OCI-LY1 (cell line): Measurements from ENCODE around the gene C18orf63.

ENCODE experiments used
- H2AFZ ChIP-seq: fragments of 200-600 bp; sonication (generic), shearing (Covaris generic); 2 replicates; pipeline ENCODE4 v1.6.0; 2014; ENCODE audit warnings: antibody characterized with exemption, mild to moderate bottlenecking, low read length
- H3F3A ChIP-seq: fragments of 200-600 bp; sonication (generic), shearing (Covaris generic); 2 replicates; pipeline ENCODE4 v1.6.0; 2014; ENCODE audit warnings: mild to moderate bottlenecking, antibody characterized with exemption, low read length, moderate library complexity; ENCODE audit not compliant: insufficient read depth
- H3K27ac ChIP-seq: fragments of 200-600 bp; sonication (generic); 2 replicates; pipeline ENCODE4 v1.5.1; 2014; ENCODE audit warnings: low read length, mixed run types, mild to moderate bottlenecking, low read depth; ENCODE audit not compliant: poor library complexity, severe bottlenecking
- H3K27me3 ChIP-seq: fragments of 200-600 bp; sonication (generic); 2 replicates; pipeline ENCODE4 v1.6.0; 2014; ENCODE audit warnings: antibody characterized with exemption, mild to moderate bottlenecking, low read length, moderate library complexity; ENCODE audit not compliant: insufficient read depth
- H3K36me3 ChIP-seq: fragments of 200-600 bp; sonication (generic); 2 replicates; pipeline ENCODE4 v1.6.1; 2014; ENCODE audit warnings: mild to moderate bottlenecking, antibody characterized with exemption, low read length, moderate library complexity, mixed read lengths; ENCODE audit not compliant: insufficient read depth
- H3K4me1 ChIP-seq: fragments of 200-600 bp; sonication (generic); 2 replicates; pipeline ENCODE4 v1.5.1; 2014; ENCODE audit warnings: mild to moderate bottlenecking, low read length, moderate library complexity; ENCODE audit not compliant: insufficient read depth, severe bottlenecking
- H3K4me2 ChIP-seq: fragments of 200-600 bp; sonication (generic), shearing (Covaris generic); 2 replicates; pipeline ENCODE4 v1.6.1; 2014; ENCODE audit warnings: low read length
- H3K4me3 ChIP-seq: fragments of 200-600 bp; sonication (generic); 2 replicates; pipeline ENCODE4 v1.5.1; 2014; ENCODE audit warnings: low read length, low read depth, mild to moderate bottlenecking, mixed read lengths; ENCODE audit not compliant: poor library complexity, severe bottlenecking
- H3K79me2 ChIP-seq: fragments of 200-600 bp; shearing (Covaris generic); 2 replicates; pipeline ENCODE4 v1.6.1; 2016; ENCODE audit warnings: mixed run types, low read length, mixed read lengths; ENCODE audit not compliant: insufficient read depth
- H3K9ac ChIP-seq: fragments of 200-600 bp; sonication (generic), shearing (Covaris generic); 2 replicates; pipeline ENCODE4 v1.6.1; 2014; ENCODE audit warnings: mild to moderate bottlenecking, low read length, mixed read lengths
- H3K9me2 ChIP-seq: fragments of 200-600 bp; sonication (generic), shearing (Covaris generic); 2 replicates; pipeline ENCODE4 v1.6.1; 2014; ENCODE audit warnings: low read depth, mild to moderate bottlenecking, low read length, mixed read lengths
- H3K9me3 ChIP-seq: fragments of 200-600 bp; shearing (Covaris generic); 2 replicates; pipeline ENCODE4 v1.6.1; 2014; ENCODE audit warnings: low read length, mixed read lengths
- H4K20me1 ChIP-seq: fragments of 200-600 bp; sonication (generic), shearing (Covaris generic); 2 replicates; pipeline ENCODE4 v1.6.0; 2016; ENCODE audit warnings: mild to moderate bottlenecking, low read length; ENCODE audit not compliant: insufficient read depth
- CTCF ChIP-seq: fragments of 200-600 bp; sonication (generic), shearing (Covaris generic); IDR thresholded peaks from 2 replicates; pipeline ENCODE4 v1.5.1; 2017; ENCODE audit warnings: mild to moderate bottlenecking, antibody characterized with exemption, low read length, moderate library complexity, mixed read lengths
- EZH2 ChIP-seq: fragments of 200-600 bp; sonication (generic), shearing (Covaris generic); IDR thresholded peaks from 2 replicates; pipeline ENCODE4 v1.8.0; 2017; ENCODE audit warnings: borderline replicate concordance, mixed run types, mild to moderate bottlenecking, antibody characterized with exemption, low read length, moderate library complexity, mixed read lengths

C18orf63 gene

GRCh38 chr18:74378179-74378682 lies 62.6 kb downstream of the C18orf63 start:
- no peaks in the 10 kb centered on the region for H3K4me1 ChIP-seq

GRCh38 chr18:74380916-74381315 lies 65.3 kb downstream of the C18orf63 start:
- no peak overlapping the region for H3K27ac ChIP-seq
- 0 out of 2 replicates have a peak, but pooled peaks cover 3% of the 10 kb centered on the region for H3K9me3 ChIP-seq
- H3K9ac ChIP-seq, result no peak overlapping the region
- no peak overlapping the region for H3K4me2 ChIP-seq
- TF ChIP-seq CTCF (no peak), EZH2 (no peak)
- peaks cover 16% of the 10 kb centered on the region; the same call in 1 of the 2 replicates for H3K27me3 ChIP-seq
- no peaks in the 10 kb centered on the region; the same call in 1 of the 2 replicates for H3K36me3 ChIP-seq
- no peaks in the 10 kb centered on the region for H3F3A ChIP-seq
- H3K4me1 ChIP-seq, result no peaks in the 10 kb centered on the region
- no peak overlapping the region for H3K4me3 ChIP-seq
- no peaks in the 10 kb centered on the region for H3K9me2 ChIP-seq
- no peak overlapping the region for H2AFZ ChIP-seq
- H4K20me1 ChIP-seq, result no peaks in the 10 kb centered on the region
- H3K79me2 ChIP-seq, result no peaks in the 10 kb centered on the region

More at GRCh38 chr18:74378179-74378682, 62.6 kb downstream of the C18orf63 start:
- Histone ChIP-seq H3K27me3 (peaks cover 16% of the 10 kb centered on the region; the same call in 1 of the 2 replicates), H3K27ac (no peak overlapping the region), H3F3A (no peaks in the 10 kb centered on the region), H3K4me2 (no peak overlapping the region), H3K79me2 (no peaks in the 10 kb centered on the region), H3K9ac (no peak overlapping the region), H3K36me3 (no peaks in the 10 kb centered on the region; the same call in 1 of the 2 replicates), H4K20me1 (no peaks in the 10 kb centered on the region), H2AFZ (no peak overlapping the region), H3K9me3 (0 out of 2 replicates have a peak, but pooled peaks cover 3% of the 10 kb centered on the region), H3K4me3 (no peak overlapping the region), H3K9me2 (no peaks in the 10 kb centered on the region)
- TF ChIP-seq CTCF (no peak), EZH2 (no peak)

GRCh38 chr18:74381621-74382295 lies 66.1 kb downstream of the C18orf63 start:
- H3K27ac ChIP-seq, result no peak overlapping the region
- H2AFZ ChIP-seq, result no peak overlapping the region
- no peak for TF ChIP-seq CTCF
- H3K4me2 ChIP-seq, result no peak overlapping the region
- H3K4me1 ChIP-seq, result no peaks in the 10 kb centered on the region
- H3K27me3 ChIP-seq, result peaks cover 16% of the 10 kb centered on the region; the same call in 1 of the 2 replicates
- H3K9me3 ChIP-seq, result 0 out of 2 replicates have a peak, but pooled peaks cover 3% of the 10 kb centered on the region
- H3K79me2 ChIP-seq, result no peaks in the 10 kb centered on the region
- H4K20me1 ChIP-seq, result no peaks in the 10 kb centered on the region
- no peaks in the 10 kb centered on the region for H3K9me2 ChIP-seq
- H3F3A ChIP-seq, result no peaks in the 10 kb centered on the region
- no peaks in the 10 kb centered on the region; the same call in 1 of the 2 replicates for H3K36me3 ChIP-seq
- H3K4me3 ChIP-seq, result no peak overlapping the region
- H3K9ac ChIP-seq, result no peak overlapping the region
